ENCODE measurements around the gene INSYN2B.

INSYN2B gene

GRCh38 chr5:170010595-170010994 is 30.3 kb upstream of the INSYN2B start:
- no peak overlapping the region for H3K4me3 ChIP-seq (replicated peaks in 1 of 2; ENCODE audit: low read depth in 2 of 2, low read length in 2 of 2)
- no peak for DNase-seq (ENCODE audit: low read depth in 2 of 2)
- TF ChIP-seq CTCF (IDR thresholded peaks at IDR 0.05; ENCODE audit: low read depth, low read length): no peak

GRCh38 chr5:170008376-170008775 is 28.1 kb upstream of the INSYN2B start:
- no peak for TF ChIP-seq CTCF (IDR thresholded peaks at IDR 0.05; ENCODE audit: low read depth, low read length)
- DNase-seq (ENCODE audit: low read depth in 2 of 2): no peak

GRCh38 chr5:170006021-170006420 is 25.7 kb upstream of the INSYN2B start:
- no peak overlapping the region for H3K4me3 ChIP-seq (replicated peaks in 1 of 2; ENCODE audit: low read depth in 2 of 2, low read length in 2 of 2)
- no peak for TF ChIP-seq CTCF (IDR thresholded peaks at IDR 0.05; ENCODE audit: low read depth, low read length)
- DNase-seq (ENCODE audit: low read depth in 2 of 2): peak in 1 of 2 donors; percentile 14

More at GRCh38 chr5:170008376-170008775, 28.1 kb upstream of the INSYN2B start:
- no peak overlapping the region for H3K4me3 ChIP-seq (replicated peaks in 1 of 2; ENCODE audit: low read depth in 2 of 2, low read length in 2 of 2)

- DNase-seq (ENCODE audit: low read depth in 2 of 2): no peak
- TF ChIP-seq CTCF (IDR thresholded peaks at IDR 0.05; ENCODE audit: low read depth, low read length): no peak
- H3K4me3 ChIP-seq (replicated peaks in 1 of 2; ENCODE audit: low read depth in 2 of 2, low read length in 2 of 2): no peak overlapping the region
These were observed 19.9 kb upstream of the INSYN2B start for GRCh38 chr5:170000155-170000554.

GRCh38 chr5:169999621-170000020 is 19.3 kb upstream of the INSYN2B start:
- no peak for TF ChIP-seq CTCF (IDR thresholded peaks at IDR 0.05; ENCODE audit: low read depth, low read length)
- no peak for DNase-seq (ENCODE audit: low read depth in 2 of 2)
- no peak overlapping the region for H3K4me3 ChIP-seq (replicated peaks in 1 of 2; ENCODE audit: low read depth in 2 of 2, low read length in 2 of 2)

- H3K4me3 ChIP-seq (replicated peaks in 1 of 2; ENCODE audit: low read depth in 2 of 2, low read length in 2 of 2): no peak overlapping the region
- no peak for TF ChIP-seq CTCF (IDR thresholded peaks at IDR 0.05; ENCODE audit: low read depth, low read length)
- DNase-seq (ENCODE audit: low read depth in 2 of 2): no peak
These were observed 17.5 kb upstream of the INSYN2B start for GRCh38 chr5:169997798-169998197.

- H3K4me3 ChIP-seq (replicated peaks in 1 of 2; ENCODE audit: low read depth in 2 of 2, low read length in 2 of 2): no peak overlapping the region
- DNase-seq (ENCODE audit: low read depth in 2 of 2): no peak
- no peak for TF ChIP-seq CTCF (IDR thresholded peaks at IDR 0.05; ENCODE audit: low read depth, low read length)
These were observed 13.1 kb upstream of the INSYN2B start for GRCh38 chr5:169993485-169993790.
